K562 (cell line): ENCODE measurements around the gene PPT2. TPM values are rescaled to one million over a fixed set of nuclear protein-coding genes. Genes with fewer than 3 reads are reported as not detected.
A peak's percentile ranks its signal among the peaks of the same experiment; 100 is the strongest.

ENCODE experiments used
- ASH1L ChIP-seq: fragments of 450-650 bp; IDR thresholded peaks from 2 replicates; pipeline ENCODE4 v1.6.1; 2018; ENCODE audit warnings: borderline replicate concordance, mild to moderate bottlenecking, low read depth; ENCODE audit not compliant: partially characterized antibody
- CBFB ChIP-seq: sonication (generic); formaldehyde crosslinking; IDR thresholded peaks from 2 replicates; pipeline ENCODE4 v1.4.0; 2020; ENCODE audit warnings: mild to moderate bottlenecking, missing genetic modification reagents
- NCOA1 ChIP-seq: fragments of 450-650 bp; IDR thresholded peaks from 2 replicates; pipeline ENCODE4 v1.6.1; 2016; ENCODE audit warnings: low read depth
- SETDB1 ChIP-seq: IDR thresholded peaks from one replicate; pipeline ENCODE4 v1.6.1; 2012; ENCODE audit warnings: low read length, control low read depth, inconsistent platforms
- STAT5A ChIP-seq: IDR thresholded peaks from 2 replicates; pipeline ENCODE4 v1.6.1; 2012; ENCODE audit warnings: low read length, inconsistent platforms, borderline replicate concordance
- ZBTB11 ChIP-seq, 3 experiments: fragments of 200-800 bp in 1 of 3; fragments of 250-450 bp in 1 of 3; fragments of 450-650 bp in 1 of 3; sonication (Bioruptor Pico) in 1 of 3; sonication (Bioruptor generic) in 1 of 3; formaldehyde crosslinking in 1 of 3; IDR thresholded peaks; 2 replicates each; pipeline versions ENCODE4 v1.6.1 to v1.8.0; 2016 to 2022; ENCODE audit warnings: mild to moderate bottlenecking in 2 of 3, missing genetic modification characterization in 2 of 3, missing compliant biosample characterization in 1 of 3, moderate library complexity in 1 of 3
- ZC3H11A ChIP-seq: IDR thresholded peaks from 2 replicates; pipeline ENCODE4 v1.6.1; 2012; ENCODE audit warnings: low read depth, low read length, improper control_type of control experiment
- ZNF12 ChIP-seq: sonication (generic); formaldehyde crosslinking; IDR thresholded peaks from 2 replicates; pipeline ENCODE4 v1.4.0; 2020; ENCODE audit warnings: mild to moderate bottlenecking, missing genetic modification reagents
- polyA plus RNA-seq, 8 experiments: library from polyadenylated mRNA; depleted of rRNA in 4 of 8; stranded (reverse) in 5 of 8; unstranded in 3 of 8; fragments of >200 nt; fragmentation: Nextera tagmentation in 2 of 8; fragmentation: Illumina TruSeq in 1 of 8; extraction: Ambion mirVana in 2 of 8; extraction: Trizol in 1 of 8; gene quantifications; 2 replicates each; pipeline versions ENCODE4 v1.2.1 to v1.2.3, GENCODE V29; 2011 to 2014; ENCODE audit warnings: inconsistent platforms in 1 of 8, missing spikeins in 1 of 8
- total RNA-seq, 7 experiments: library from RNA; depleted of rRNA in 6 of 7; stranded (reverse); fragments of >200 nt in 6 of 7; fragmentation: Illumina TruSeq in 2 of 7; extraction: Trizol in 2 of 7; gene quantifications; 2 replicates each; pipeline versions ENCODE4 v1.2.1 to v1.2.3, GENCODE V29; 2011 to 2021; ENCODE audit warnings: low replicate concordance in 1 of 7
- TF ChIP-seq, protein P1 (sequence below): fragments of 200-600 bp; sonication (generic); IDR thresholded peaks from one replicate; pipeline ENCODE4 v1.6.1; 2012; ENCODE audit warnings: mild to moderate bottlenecking, low read depth, low read length, inconsistent platforms
- TF ChIP-seq, protein P2 (sequence below): fragments of 450-650 bp; conservative IDR thresholded peaks from 2 replicates; pipeline ENCODE4 v1.6.1; 2016; ENCODE audit warnings: missing genetic modification characterization, low read depth, mild to moderate bottlenecking, control low read depth, missing compliant biosample characterization

The PPT2 gene
- total and polyA plus RNA-seq, 9 of the 15 experiments (the other 6 are each of a cell fraction or from before 2014, with no cell fraction given), result 27.4 to 98.8 (median 69.9) TPM

GRCh38 chr6:32176476-32177182, 22.7 kb downstream of the PPT2 start (continued):
- TF ChIP-seq, protein P1, sequence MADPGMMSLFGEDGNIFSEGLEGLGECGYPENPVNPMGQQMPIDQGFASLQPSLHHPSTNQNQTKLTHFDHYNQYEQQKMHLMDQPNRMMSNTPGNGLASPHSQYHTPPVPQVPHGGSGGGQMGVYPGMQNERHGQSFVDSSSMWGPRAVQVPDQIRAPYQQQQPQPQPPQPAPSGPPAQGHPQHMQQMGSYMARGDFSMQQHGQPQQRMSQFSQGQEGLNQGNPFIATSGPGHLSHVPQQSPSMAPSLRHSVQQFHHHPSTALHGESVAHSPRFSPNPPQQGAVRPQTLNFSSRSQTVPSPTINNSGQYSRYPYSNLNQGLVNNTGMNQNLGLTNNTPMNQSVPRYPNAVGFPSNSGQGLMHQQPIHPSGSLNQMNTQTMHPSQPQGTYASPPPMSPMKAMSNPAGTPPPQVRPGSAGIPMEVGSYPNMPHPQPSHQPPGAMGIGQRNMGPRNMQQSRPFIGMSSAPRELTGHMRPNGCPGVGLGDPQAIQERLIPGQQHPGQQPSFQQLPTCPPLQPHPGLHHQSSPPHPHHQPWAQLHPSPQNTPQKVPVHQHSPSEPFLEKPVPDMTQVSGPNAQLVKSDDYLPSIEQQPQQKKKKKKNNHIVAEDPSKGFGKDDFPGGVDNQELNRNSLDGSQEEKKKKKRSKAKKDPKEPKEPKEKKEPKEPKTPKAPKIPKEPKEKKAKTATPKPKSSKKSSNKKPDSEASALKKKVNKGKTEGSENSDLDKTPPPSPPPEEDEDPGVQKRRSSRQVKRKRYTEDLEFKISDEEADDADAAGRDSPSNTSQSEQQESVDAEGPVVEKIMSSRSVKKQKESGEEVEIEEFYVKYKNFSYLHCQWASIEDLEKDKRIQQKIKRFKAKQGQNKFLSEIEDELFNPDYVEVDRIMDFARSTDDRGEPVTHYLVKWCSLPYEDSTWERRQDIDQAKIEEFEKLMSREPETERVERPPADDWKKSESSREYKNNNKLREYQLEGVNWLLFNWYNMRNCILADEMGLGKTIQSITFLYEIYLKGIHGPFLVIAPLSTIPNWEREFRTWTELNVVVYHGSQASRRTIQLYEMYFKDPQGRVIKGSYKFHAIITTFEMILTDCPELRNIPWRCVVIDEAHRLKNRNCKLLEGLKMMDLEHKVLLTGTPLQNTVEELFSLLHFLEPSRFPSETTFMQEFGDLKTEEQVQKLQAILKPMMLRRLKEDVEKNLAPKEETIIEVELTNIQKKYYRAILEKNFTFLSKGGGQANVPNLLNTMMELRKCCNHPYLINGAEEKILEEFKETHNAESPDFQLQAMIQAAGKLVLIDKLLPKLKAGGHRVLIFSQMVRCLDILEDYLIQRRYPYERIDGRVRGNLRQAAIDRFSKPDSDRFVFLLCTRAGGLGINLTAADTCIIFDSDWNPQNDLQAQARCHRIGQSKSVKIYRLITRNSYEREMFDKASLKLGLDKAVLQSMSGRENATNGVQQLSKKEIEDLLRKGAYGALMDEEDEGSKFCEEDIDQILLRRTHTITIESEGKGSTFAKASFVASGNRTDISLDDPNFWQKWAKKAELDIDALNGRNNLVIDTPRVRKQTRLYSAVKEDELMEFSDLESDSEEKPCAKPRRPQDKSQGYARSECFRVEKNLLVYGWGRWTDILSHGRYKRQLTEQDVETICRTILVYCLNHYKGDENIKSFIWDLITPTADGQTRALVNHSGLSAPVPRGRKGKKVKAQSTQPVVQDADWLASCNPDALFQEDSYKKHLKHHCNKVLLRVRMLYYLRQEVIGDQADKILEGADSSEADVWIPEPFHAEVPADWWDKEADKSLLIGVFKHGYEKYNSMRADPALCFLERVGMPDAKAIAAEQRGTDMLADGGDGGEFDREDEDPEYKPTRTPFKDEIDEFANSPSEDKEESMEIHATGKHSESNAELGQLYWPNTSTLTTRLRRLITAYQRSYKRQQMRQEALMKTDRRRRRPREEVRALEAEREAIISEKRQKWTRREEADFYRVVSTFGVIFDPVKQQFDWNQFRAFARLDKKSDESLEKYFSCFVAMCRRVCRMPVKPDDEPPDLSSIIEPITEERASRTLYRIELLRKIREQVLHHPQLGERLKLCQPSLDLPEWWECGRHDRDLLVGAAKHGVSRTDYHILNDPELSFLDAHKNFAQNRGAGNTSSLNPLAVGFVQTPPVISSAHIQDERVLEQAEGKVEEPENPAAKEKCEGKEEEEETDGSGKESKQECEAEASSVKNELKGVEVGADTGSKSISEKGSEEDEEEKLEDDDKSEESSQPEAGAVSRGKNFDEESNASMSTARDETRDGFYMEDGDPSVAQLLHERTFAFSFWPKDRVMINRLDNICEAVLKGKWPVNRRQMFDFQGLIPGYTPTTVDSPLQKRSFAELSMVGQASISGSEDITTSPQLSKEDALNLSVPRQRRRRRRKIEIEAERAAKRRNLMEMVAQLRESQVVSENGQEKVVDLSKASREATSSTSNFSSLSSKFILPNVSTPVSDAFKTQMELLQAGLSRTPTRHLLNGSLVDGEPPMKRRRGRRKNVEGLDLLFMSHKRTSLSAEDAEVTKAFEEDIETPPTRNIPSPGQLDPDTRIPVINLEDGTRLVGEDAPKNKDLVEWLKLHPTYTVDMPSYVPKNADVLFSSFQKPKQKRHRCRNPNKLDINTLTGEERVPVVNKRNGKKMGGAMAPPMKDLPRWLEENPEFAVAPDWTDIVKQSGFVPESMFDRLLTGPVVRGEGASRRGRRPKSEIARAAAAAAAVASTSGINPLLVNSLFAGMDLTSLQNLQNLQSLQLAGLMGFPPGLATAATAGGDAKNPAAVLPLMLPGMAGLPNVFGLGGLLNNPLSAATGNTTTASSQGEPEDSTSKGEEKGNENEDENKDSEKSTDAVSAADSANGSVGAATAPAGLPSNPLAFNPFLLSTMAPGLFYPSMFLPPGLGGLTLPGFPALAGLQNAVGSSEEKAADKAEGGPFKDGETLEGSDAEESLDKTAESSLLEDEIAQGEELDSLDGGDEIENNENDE, result no peak
- TF ChIP-seq ZC3H11A (no peak), SETDB1 (no peak), NCOA1 (peak; percentile 25; the same call in 1 of the 2 replicates), CBFB (CRISPR knock-in tag) (no peak), STAT5A (no peak), ASH1L (peak; percentile 34), ZBTB11 (CRISPR knock-in tag; IDR thresholded peaks at IDR 0.05) (no peak; a peak in 1 of 6 replicates), ZNF12 (CRISPR knock-in tag) (no peak)
- TF ChIP-seq, protein P2, sequence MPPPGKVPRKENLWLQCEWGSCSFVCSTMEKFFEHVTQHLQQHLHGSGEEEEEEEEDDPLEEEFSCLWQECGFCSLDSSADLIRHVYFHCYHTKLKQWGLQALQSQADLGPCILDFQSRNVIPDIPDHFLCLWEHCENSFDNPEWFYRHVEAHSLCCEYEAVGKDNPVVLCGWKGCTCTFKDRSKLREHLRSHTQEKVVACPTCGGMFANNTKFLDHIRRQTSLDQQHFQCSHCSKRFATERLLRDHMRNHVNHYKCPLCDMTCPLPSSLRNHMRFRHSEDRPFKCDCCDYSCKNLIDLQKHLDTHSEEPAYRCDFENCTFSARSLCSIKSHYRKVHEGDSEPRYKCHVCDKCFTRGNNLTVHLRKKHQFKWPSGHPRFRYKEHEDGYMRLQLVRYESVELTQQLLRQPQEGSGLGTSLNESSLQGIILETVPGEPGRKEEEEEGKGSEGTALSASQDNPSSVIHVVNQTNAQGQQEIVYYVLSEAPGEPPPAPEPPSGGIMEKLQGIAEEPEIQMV (tag), result no peak
